HEK293T (cell line): Measurements from ENCODE around the gene EGLN3.

Experiments
- CTBP1 ChIP-seq: fragments of 450-650 bp; IDR thresholded peaks from 2 replicates; pipeline ENCODE4 v1.6.1; 2016; ENCODE audit warnings: borderline replicate concordance
- ELF4 ChIP-seq: fragments of 450-650 bp; IDR thresholded peaks from 2 replicates; pipeline ENCODE4 v1.6.1; 2017; ENCODE audit warnings: antibody characterized with exemption
- FOXA1 ChIP-seq: fragments of 450-650 bp; IDR thresholded peaks from 2 replicates; pipeline ENCODE4 v1.6.1; 2016; ENCODE audit warnings: mild to moderate bottlenecking
- HDGF ChIP-seq: fragments of 450-650 bp; IDR thresholded peaks from 2 replicates; pipeline ENCODE4 v1.6.1; 2017; ENCODE audit warnings: antibody characterized with exemption, borderline replicate concordance
- NFRKB ChIP-seq: fragments of 450-650 bp; IDR thresholded peaks from 2 replicates; pipeline ENCODE4 v1.6.1; 2016; ENCODE audit warnings: mild to moderate bottlenecking, moderate library complexity
- PKNOX1 ChIP-seq: fragments of 450-650 bp; IDR thresholded peaks from 2 replicates; pipeline ENCODE4 v1.6.1; 2016
- SP1 ChIP-seq: fragments of 450-650 bp; IDR thresholded peaks from 2 replicates; pipeline ENCODE4 v1.6.1; 2017
- SUZ12 ChIP-seq: fragments of 450-650 bp; IDR thresholded peaks from 2 replicates; pipeline ENCODE4 v1.6.1; 2016; ENCODE audit warnings: mild to moderate bottlenecking
- TARDBP ChIP-seq: fragments of 450-650 bp; IDR thresholded peaks from 2 replicates; pipeline ENCODE4 v1.6.1; 2016
- ZNF384 ChIP-seq: fragments of 450-650 bp; IDR thresholded peaks from 2 replicates; pipeline ENCODE4 v1.6.1; 2016

- TF ChIP-seq ZNF384 (no peak), SUZ12 (no peak), PKNOX1 (no peak), FOXA1 (no peak), SP1 (no peak), TARDBP (no peak), HDGF (no peak), CTBP1 (no peak), ELF4 (no peak), NFRKB (no peak)
Measured at GRCh38 chr14:33899723-33900341, 51.0 kb downstream of the EGLN3 start.
